HepG2 (cell line): ENCODE data around the gene SNAP25. TPM values are rescaled to one million over a fixed set of nuclear protein-coding genes. Genes with fewer than 3 reads are reported as not detected.

ENCODE experiments used
- CCAR2 ChIP-seq: fragments of 200-400 bp; formaldehyde crosslinking; optimal IDR thresholded peaks from 2 replicates; pipeline ENCODE3; 2018; ENCODE audit warnings: low read depth, mild to moderate bottlenecking, low read length, moderate library complexity
- GABPA ChIP-seq, 2 experiments: IDR thresholded peaks; 2 replicates each; pipeline ENCODE4 v1.6.1; 2011 to 2016; ENCODE audit warnings: low read depth in 2 of 2, low read length in 1 of 2, missing biosample characterization in 1 of 2, missing genetic modification characterization in 1 of 2
- GZF1 ChIP-seq: sonication (generic); formaldehyde crosslinking; IDR thresholded peaks from 2 replicates; pipeline ENCODE4 v1.5.1; 2020; ENCODE audit warnings: mild to moderate bottlenecking, missing genetic modification reagents
- KAT8 ChIP-seq: IDR thresholded peaks from 2 replicates; pipeline ENCODE4 v1.6.1; 2016; ENCODE audit warnings: missing genetic modification reagents, missing compliant biosample characterization
- KLF15 ChIP-seq: sonication (generic); formaldehyde crosslinking; IDR thresholded peaks from 2 replicates; pipeline ENCODE4 v1.8.1; 2023; ENCODE audit warnings: borderline replicate concordance, mild to moderate bottlenecking, inconsistent platforms, missing genetic modification reagents, mixed read lengths
- STAT5B ChIP-seq: sonication (generic); formaldehyde crosslinking; IDR thresholded peaks from 2 replicates; pipeline ENCODE4 v1.4.0; 2020; ENCODE audit warnings: missing genetic modification reagents
- TARDBP ChIP-seq: sonication (generic); formaldehyde crosslinking; IDR thresholded peaks from 2 replicates; pipeline ENCODE4 v1.8.0; 2022; ENCODE audit warnings: mild to moderate bottlenecking, missing genetic modification reagents
- TBP ChIP-seq: sonication (generic); formaldehyde crosslinking; IDR thresholded peaks from 2 replicates; pipeline ENCODE4 v1.5.0; 2020; ENCODE audit warnings: missing genetic modification reagents
- ZBTB20 ChIP-seq: sonication (generic); formaldehyde crosslinking; IDR thresholded peaks from 2 replicates; pipeline ENCODE4 v1.8.1; 2023; ENCODE audit warnings: missing genetic modification reagents, low read depth, mild to moderate bottlenecking, borderline replicate concordance
- ZBTB26 ChIP-seq: IDR thresholded peaks from 2 replicates; pipeline ENCODE4 v1.6.1; 2016; ENCODE audit warnings: missing compliant biosample characterization, missing genetic modification reagents, borderline replicate concordance
- ZNF263 ChIP-seq: sonication (generic); formaldehyde crosslinking; IDR thresholded peaks from 2 replicates; pipeline ENCODE4 v1.4.0; 2020; ENCODE audit warnings: missing genetic modification reagents
- ZNF317 ChIP-seq: sonication (generic); formaldehyde crosslinking; IDR thresholded peaks from 2 replicates; pipeline ENCODE4 v1.5.0; 2020; ENCODE audit warnings: mild to moderate bottlenecking, missing genetic modification reagents
- ZNF589 ChIP-seq: sonication (generic); formaldehyde crosslinking; conservative IDR thresholded peaks from 2 replicates; pipeline ENCODE4 v1.8.0; 2022; ENCODE audit warnings: mild to moderate bottlenecking, moderate library complexity, missing genetic modification reagents
- ZSCAN29 ChIP-seq: sonication (generic); formaldehyde crosslinking; conservative IDR thresholded peaks from 2 replicates; pipeline ENCODE4 v1.4.0; 2020; ENCODE audit warnings: mild to moderate bottlenecking, missing genetic modification reagents
- polyA plus RNA-seq, 8 experiments: library from polyadenylated mRNA; depleted of rRNA in 3 of 8; stranded (reverse) in 7 of 8; unstranded in 1 of 8; fragments of >200 nt; fragmentation: Illumina TruSeq in 4 of 8; extraction: Trizol in 4 of 8; gene quantifications; 2 replicates each; pipeline versions ENCODE4 v1.2.1 to v1.2.3, GENCODE V29; 2011 to 2016; ENCODE audit warnings: low read depth in 4 of 8, missing spikeins in 1 of 8, mixed read lengths in 1 of 8; ENCODE audit not compliant: insufficient read depth in 1 of 8
- total RNA-seq, 5 experiments: library from RNA; depleted of rRNA; stranded (reverse); fragments of >200 nt; fragmentation: Illumina TruSeq; extraction: Trizol; gene quantifications; 2 replicates each; pipeline ENCODE4 v1.2.3, GENCODE V29; 2016; ENCODE audit warnings: low read depth in 1 of 5
- TF ChIP-seq, protein P1 (sequence below): sonication (generic); formaldehyde crosslinking; IDR thresholded peaks from 2 replicates; pipeline ENCODE4 v1.5.1; 2020; ENCODE audit warnings: missing genetic modification reagents, mild to moderate bottlenecking, borderline replicate concordance
- TF ChIP-seq, protein P2 (sequence below): sonication (generic); formaldehyde crosslinking; IDR thresholded peaks from 2 replicates; pipeline ENCODE4 v1.5.0; 2020; ENCODE audit warnings: missing genetic modification reagents
- TF ChIP-seq, protein P3 (sequence below): sonication (generic); formaldehyde crosslinking; conservative IDR thresholded peaks from 2 replicates; pipeline ENCODE4 v1.4.0; 2020; ENCODE audit warnings: missing genetic modification reagents
- TF ChIP-seq, protein P4 (sequence below): sonication (generic); formaldehyde crosslinking; conservative IDR thresholded peaks from 2 replicates; pipeline ENCODE4 v1.4.0; 2020; ENCODE audit warnings: missing genetic modification reagents
- TF ChIP-seq, protein P5 (sequence below): sonication (generic); formaldehyde crosslinking; IDR thresholded peaks from 2 replicates; pipeline ENCODE4 v1.4.0; 2020; ENCODE audit warnings: missing genetic modification reagents

SNAP25 gene
- total and polyA plus RNA-seq, 2 of the 13 experiments (the other 11 are each of a cell fraction or from before 2014, with no cell fraction given) = not detected

- TF ChIP-seq ZSCAN29 (no peak), ZNF317 (CRISPR knock-in tag) (0 out of 2 replicates have a peak, but pooled peaks have one; percentile 46), TBP (CRISPR knock-in tag) (no peak), STAT5B (CRISPR knock-in tag) (peak; percentile 61; the same call in 1 of the 2 replicates), ZNF263 (CRISPR knock-in tag) (no peak; the same call in 1 of the 2 replicates), GABPA (IDR thresholded peaks at IDR 0.05; ENCODE audit: low read depth, low read length) (no peak), GABPA (CRISPR knock-in tag; IDR thresholded peaks at IDR 0.05; ENCODE audit: low read depth) (no peak), KAT8 (peak; percentile 88), ZNF589 (CRISPR knock-in tag) (no peak), KLF15 (CRISPR knock-in tag) (peak; percentile 41; the same call in 1 of the 2 replicates), ZBTB26 (CRISPR knock-in tag) (peak; percentile 66; the same call in 1 of the 2 replicates), CCAR2 (peak; percentile 85), ZBTB20 (CRISPR knock-in tag) (peak; percentile 96; the same call in 1 of the 2 replicates), GZF1 (CRISPR knock-in tag) (peak; percentile 88), TARDBP (peak; percentile 97)
- TF ChIP-seq, protein P1, sequence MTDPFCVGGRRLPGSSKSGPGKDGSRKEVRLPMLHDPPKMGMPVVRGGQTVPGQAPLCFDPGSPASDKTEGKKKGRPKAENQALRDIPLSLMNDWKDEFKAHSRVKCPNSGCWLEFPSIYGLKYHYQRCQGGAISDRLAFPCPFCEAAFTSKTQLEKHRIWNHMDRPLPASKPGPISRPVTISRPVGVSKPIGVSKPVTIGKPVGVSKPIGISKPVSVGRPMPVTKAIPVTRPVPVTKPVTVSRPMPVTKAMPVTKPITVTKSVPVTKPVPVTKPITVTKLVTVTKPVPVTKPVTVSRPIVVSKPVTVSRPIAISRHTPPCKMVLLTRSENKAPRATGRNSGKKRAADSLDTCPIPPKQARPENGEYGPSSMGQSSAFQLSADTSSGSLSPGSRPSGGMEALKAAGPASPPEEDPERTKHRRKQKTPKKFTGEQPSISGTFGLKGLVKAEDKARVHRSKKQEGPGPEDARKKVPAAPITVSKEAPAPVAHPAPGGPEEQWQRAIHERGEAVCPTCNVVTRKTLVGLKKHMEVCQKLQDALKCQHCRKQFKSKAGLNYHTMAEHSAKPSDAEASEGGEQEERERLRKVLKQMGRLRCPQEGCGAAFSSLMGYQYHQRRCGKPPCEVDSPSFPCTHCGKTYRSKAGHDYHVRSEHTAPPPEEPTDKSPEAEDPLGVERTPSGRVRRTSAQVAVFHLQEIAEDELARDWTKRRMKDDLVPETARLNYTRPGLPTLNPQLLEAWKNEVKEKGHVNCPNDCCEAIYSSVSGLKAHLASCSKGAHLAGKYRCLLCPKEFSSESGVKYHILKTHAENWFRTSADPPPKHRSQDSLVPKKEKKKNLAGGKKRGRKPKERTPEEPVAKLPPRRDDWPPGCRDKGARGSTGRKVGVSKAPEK (CRISPR knock-in tag) = peak; percentile 86
- TF ChIP-seq, protein P2, sequence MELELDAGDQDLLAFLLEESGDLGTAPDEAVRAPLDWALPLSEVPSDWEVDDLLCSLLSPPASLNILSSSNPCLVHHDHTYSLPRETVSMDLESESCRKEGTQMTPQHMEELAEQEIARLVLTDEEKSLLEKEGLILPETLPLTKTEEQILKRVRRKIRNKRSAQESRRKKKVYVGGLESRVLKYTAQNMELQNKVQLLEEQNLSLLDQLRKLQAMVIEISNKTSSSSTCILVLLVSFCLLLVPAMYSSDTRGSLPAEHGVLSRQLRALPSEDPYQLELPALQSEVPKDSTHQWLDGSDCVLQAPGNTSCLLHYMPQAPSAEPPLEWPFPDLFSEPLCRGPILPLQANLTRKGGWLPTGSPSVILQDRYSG = no peak
- TF ChIP-seq, protein P3, sequence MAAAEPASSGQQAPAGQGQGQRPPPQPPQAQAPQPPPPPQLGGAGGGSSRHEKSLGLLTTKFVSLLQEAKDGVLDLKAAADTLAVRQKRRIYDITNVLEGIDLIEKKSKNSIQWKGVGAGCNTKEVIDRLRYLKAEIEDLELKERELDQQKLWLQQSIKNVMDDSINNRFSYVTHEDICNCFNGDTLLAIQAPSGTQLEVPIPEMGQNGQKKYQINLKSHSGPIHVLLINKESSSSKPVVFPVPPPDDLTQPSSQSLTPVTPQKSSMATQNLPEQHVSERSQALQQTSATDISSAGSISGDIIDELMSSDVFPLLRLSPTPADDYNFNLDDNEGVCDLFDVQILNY = no peak
- TF ChIP-seq, protein P4, sequence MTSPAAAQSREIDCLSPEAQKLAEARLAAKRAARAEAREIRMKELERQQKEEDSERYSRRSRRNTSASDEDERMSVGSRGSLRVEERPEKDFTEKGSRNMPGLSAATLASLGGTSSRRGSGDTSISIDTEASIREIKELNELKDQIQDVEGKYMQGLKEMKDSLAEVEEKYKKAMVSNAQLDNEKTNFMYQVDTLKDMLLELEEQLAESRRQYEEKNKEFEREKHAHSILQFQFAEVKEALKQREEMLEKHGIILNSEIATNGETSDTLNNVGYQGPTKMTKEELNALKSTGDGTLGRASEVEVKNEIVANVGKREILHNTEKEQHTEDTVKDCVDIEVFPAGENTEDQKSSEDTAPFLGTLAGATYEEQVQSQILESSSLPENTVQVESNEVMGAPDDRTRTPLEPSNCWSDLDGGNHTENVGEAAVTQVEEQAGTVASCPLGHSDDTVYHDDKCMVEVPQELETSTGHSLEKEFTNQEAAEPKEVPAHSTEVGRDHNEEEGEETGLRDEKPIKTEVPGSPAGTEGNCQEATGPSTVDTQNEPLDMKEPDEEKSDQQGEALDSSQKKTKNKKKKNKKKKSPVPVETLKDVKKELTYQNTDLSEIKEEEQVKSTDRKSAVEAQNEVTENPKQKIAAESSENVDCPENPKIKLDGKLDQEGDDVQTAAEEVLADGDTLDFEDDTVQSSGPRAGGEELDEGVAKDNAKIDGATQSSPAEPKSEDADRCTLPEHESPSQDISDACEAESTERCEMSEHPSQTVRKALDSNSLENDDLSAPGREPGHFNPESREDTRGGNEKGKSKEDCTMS (CRISPR knock-in tag) = no peak
- TF ChIP-seq, protein P5, sequence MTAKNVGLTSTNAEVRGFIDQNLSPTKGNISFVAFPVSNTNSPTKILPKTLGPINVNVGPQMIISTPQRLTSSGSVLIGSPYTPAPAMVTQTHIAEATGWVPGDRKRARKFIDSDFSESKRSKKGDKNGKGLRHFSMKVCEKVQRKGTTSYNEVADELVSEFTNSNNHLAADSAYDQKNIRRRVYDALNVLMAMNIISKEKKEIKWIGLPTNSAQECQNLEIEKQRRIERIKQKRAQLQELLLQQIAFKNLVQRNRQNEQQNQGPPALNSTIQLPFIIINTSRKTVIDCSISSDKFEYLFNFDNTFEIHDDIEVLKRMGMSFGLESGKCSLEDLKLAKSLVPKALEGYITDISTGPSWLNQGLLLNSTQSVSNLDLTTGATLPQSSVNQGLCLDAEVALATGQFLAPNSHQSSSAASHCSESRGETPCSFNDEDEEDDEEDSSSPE (CRISPR knock-in tag) = peak; percentile 47
These were observed 44.9 kb downstream of the SNAP25 start (continued) for GRCh38 chr20:10263385-10264165.
